Measurements from ENCODE around the gene WDR20. TPM values are rescaled to one million over a fixed set of nuclear protein-coding genes. Genes with fewer than 3 reads are reported as not detected.

The WDR20 gene
- total RNA-seq, 1 donor from 2014 or later, result 25.2 TPM

DNA sequence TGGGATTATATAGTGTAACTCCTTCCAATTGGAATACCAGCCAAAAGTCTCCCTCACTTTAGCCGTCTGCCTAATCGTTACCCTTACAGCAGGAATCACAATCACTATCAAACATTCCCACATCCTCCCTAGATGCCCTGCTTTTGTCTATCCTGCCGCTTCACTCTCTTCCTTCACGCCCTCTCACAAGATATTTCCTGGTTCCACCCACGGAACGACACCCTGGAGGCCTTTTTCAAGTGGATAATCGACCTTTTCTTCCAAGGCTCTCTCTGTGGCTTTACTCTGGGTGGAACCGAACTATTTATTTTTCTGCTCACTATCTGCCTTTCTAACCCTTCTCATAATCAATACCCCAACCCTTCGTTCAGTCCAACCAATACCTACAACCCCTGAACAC lies 106.4 kb downstream of the WDR20 start:
- intact Hi-C loops (cut with DNase I), result no loop called here
- no peaks in the 10 kb centered on the region for H3K9me3 ChIP-seq
- ATAC-seq, result no peak
- no peak for DNase-seq
- H3K27me3 ChIP-seq, result no peaks in the 10 kb centered on the region
- no peaks in the 10 kb centered on the region for H3K4me1 ChIP-seq
- no peak overlapping the region for H3K4me3 ChIP-seq
- no peaks in the 10 kb centered on the region for H3K36me3 ChIP-seq
- TF ChIP-seq, protein P1, sequence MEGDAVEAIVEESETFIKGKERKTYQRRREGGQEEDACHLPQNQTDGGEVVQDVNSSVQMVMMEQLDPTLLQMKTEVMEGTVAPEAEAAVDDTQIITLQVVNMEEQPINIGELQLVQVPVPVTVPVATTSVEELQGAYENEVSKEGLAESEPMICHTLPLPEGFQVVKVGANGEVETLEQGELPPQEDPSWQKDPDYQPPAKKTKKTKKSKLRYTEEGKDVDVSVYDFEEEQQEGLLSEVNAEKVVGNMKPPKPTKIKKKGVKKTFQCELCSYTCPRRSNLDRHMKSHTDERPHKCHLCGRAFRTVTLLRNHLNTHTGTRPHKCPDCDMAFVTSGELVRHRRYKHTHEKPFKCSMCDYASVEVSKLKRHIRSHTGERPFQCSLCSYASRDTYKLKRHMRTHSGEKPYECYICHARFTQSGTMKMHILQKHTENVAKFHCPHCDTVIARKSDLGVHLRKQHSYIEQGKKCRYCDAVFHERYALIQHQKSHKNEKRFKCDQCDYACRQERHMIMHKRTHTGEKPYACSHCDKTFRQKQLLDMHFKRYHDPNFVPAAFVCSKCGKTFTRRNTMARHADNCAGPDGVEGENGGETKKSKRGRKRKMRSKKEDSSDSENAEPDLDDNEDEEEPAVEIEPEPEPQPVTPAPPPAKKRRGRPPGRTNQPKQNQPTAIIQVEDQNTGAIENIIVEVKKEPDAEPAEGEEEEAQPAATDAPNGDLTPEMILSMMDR (IDR thresholded peaks at IDR 0.05), result no peak
- H3K27ac ChIP-seq, result no peak overlapping the region

DNA sequence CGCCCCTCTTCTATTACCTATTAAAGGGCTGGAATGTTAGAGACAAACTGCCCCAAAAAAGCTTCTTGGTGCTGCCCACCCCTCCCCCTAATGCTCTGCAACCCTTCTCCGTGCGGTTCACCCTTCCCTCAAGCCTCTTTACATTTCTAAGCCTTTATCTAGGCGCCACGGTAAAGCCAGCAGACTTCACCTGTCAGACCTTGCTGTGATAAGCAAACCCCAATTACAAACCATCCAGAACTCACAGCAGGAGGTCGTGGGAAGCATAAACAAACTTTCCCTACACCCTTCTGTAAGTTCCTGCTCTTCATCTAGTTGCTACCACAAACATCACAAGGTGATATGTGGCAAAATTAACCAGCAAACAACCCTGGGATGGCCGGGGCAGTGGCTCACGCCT lies 108.4 kb downstream of the WDR20 start:
- H3K4me1 ChIP-seq, result no peaks in the 10 kb centered on the region
- ATAC-seq (no peak), DNase-seq (no peak)
- no peaks in the 10 kb centered on the region for H3K27me3 ChIP-seq
- H3K27ac ChIP-seq, result no peak overlapping the region
- intact Hi-C loops (cut with DNase I), result no loop called here
- no peaks in the 10 kb centered on the region for H3K9me3 ChIP-seq
- TF ChIP-seq, protein P1 (IDR thresholded peaks at IDR 0.05), result no peak
- no peak overlapping the region for H3K4me3 ChIP-seq
- H3K36me3 ChIP-seq, result peaks cover under 1% of the 10 kb centered on the region

DNA sequence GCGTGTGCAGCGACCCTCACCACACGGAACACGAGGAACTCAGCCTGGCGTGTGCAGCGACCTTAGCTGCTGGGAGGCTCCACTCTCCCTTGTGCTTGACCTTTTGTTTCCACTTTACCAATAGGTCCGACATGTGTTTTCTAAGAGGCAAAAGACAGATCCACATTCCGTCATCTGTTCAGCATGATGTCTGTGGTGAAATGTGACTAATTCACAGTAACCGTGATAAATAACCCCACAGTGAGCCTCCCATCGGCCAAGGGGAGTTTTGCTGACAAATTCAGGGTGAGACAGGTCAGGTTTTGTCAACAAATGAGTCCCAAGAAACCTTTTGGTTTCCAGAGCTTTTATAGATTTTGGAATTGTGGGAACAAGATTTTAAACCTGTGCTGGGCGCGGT lies 109.3 kb downstream of the WDR20 start:
- Histone ChIP-seq H3K4me1 (no peaks in the 10 kb centered on the region), H3K9me3 (no peaks in the 10 kb centered on the region), H3K27me3 (no peaks in the 10 kb centered on the region), H3K27ac (no peak overlapping the region), H3K4me3 (no peak overlapping the region), H3K36me3 (peaks cover 3% of the 10 kb centered on the region)
- intact Hi-C loops (cut with DNase I), result no loop called here
- no peak for DNase-seq
- no peak for ATAC-seq
- TF ChIP-seq, protein P1 (IDR thresholded peaks at IDR 0.05), result no peak

DNA sequence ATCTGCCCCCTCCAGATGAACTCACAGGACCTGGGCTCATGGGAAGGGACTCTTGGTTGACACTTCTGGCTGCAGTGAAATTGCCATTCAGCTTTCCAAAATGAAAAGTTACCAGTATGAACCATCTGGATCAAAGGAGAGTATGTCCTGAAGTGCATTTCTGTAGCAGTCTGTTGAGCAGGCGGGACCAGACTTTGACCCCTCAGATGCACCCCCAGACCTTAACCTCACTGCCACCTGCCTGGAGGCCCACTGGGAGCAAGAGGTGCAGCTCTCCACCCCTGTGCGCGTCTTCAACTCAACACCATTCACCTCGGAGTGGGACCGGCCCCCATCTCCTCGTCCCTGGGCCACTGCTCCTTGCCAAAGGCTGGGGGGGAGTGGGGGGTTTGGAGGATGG lies 110.3 kb downstream of the WDR20 start:
- H3K4me1 ChIP-seq, result no peaks in the 10 kb centered on the region
- no peak for DNase-seq
- H3K9me3 ChIP-seq, result no peaks in the 10 kb centered on the region
- TF ChIP-seq, protein P1 (IDR thresholded peaks at IDR 0.05), result no peak
- no peaks in the 10 kb centered on the region for H3K27me3 ChIP-seq
- H3K4me3 ChIP-seq, result no peak overlapping the region
- ATAC-seq, result no peak
- intact Hi-C loops (cut with DNase I), result no loop called here
- H3K27ac ChIP-seq, result no peak overlapping the region
- H3K36me3 ChIP-seq, result peaks cover 3% of the 10 kb centered on the region

DNA sequence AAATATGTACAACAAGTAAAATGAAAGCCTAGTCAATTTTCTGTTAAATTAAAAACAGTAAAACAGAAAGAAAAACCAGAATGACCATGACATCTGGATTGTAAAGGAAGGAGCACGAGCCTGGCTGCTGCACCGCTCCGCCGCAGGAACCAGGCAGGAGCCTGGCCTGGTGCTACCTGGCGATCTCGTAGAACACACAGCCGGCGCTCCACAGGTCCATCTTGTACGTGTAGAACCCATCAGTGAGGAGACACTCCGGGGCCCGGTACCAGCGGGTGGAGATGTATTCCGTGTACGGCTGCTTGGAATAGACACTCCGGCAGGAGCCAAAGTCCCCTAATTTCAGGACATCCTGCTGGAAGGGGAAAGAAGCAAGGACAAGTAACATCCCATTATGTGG lies 110.9 kb downstream of the WDR20 start:
- Histone ChIP-seq H3K27ac (no peak overlapping the region), H3K4me1 (no peaks in the 10 kb centered on the region), H3K9me3 (no peaks in the 10 kb centered on the region), H3K36me3 (peaks cover 3% of the 10 kb centered on the region), H3K27me3 (no peaks in the 10 kb centered on the region), H3K4me3 (no peak overlapping the region)
- intact Hi-C loops (cut with DNase I), result no loop called here
- ATAC-seq (no peak), DNase-seq (no peak)
- TF ChIP-seq, protein P1 (IDR thresholded peaks at IDR 0.05), result no peak

DNA sequence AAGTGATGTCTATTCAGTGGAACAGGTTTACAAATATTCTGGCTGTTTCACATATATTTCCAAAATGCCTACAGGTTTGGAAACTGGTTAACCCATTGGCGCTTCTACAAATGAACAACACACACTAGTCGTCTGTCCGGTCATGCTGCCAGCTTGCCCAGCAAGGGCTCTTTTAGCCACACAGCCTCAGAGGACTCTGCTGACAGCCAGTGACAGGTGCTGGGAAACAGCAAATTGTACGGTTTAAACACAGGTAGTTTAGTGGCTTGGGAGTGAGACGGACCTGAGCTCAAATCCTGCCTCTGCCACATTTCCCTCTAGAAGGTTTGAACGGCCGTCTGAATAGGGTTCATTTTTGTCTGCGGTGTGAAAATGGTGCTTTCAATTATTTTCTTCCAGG lies 111.5 kb downstream of the WDR20 start:
- H3K4me1 ChIP-seq, result no peaks in the 10 kb centered on the region
- no peak for ATAC-seq
- H3K9me3 ChIP-seq, result no peaks in the 10 kb centered on the region
- intact Hi-C loops (cut with DNase I), result no loop called here
- no peak overlapping the region for H3K4me3 ChIP-seq
- no peaks in the 10 kb centered on the region for H3K27me3 ChIP-seq
- peaks cover 3% of the 10 kb centered on the region for H3K36me3 ChIP-seq
- no peak overlapping the region for H3K27ac ChIP-seq
- DNase-seq, result no peak
- TF ChIP-seq, protein P1 (IDR thresholded peaks at IDR 0.05), result no peak
